Measurements from ENCODE around the gene IKZF2.

DNA sequence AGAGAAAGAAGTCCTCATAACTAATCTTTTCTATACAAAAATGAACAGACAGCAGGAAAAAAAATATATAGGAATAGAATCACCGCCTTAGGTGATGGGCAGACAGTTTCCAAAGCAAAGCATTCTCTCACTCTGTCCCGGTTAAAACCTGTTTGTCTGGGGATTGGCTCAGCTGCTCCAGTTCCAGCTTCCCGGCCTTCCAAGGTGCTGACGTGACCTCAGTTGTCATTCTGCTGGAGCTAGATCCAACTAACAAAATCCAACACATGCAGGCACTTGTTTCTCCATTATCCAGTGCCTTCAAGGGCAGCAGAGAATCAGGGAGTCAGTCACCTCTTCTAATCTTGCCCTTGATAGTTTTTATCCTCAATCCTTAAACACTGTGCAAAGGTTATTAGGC is 52.8 kb downstream of the IKZF2 start:
- TF ChIP-seq POLR2AphosphoS5 (IDR thresholded peaks at IDR 0.05; ENCODE audit: insufficient read depth in 1 of 2, low read depth in 1 of 2) (peak in 1 of 2 donors; percentile 35), POLR2A (IDR thresholded peaks at IDR 0.05) (no peak)
- TF ChIP-seq, protein P1, sequence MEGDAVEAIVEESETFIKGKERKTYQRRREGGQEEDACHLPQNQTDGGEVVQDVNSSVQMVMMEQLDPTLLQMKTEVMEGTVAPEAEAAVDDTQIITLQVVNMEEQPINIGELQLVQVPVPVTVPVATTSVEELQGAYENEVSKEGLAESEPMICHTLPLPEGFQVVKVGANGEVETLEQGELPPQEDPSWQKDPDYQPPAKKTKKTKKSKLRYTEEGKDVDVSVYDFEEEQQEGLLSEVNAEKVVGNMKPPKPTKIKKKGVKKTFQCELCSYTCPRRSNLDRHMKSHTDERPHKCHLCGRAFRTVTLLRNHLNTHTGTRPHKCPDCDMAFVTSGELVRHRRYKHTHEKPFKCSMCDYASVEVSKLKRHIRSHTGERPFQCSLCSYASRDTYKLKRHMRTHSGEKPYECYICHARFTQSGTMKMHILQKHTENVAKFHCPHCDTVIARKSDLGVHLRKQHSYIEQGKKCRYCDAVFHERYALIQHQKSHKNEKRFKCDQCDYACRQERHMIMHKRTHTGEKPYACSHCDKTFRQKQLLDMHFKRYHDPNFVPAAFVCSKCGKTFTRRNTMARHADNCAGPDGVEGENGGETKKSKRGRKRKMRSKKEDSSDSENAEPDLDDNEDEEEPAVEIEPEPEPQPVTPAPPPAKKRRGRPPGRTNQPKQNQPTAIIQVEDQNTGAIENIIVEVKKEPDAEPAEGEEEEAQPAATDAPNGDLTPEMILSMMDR (IDR thresholded peaks at IDR 0.05), result no peak
